AG09319 (cell line): Measurements from ENCODE around the gene GREM1.

Experiments used
- DNase-seq: peaks from one replicate; pipeline ENCODE4 v3.0.0-alpha.2; 2010; ENCODE audit warnings: low read depth; ENCODE audit errors: extremely low read depth
- CTCF ChIP-seq: IDR thresholded peaks from 2 replicates; pipeline ENCODE4 v1.5.1; 2011; ENCODE audit warnings: low read depth, mild to moderate bottlenecking, inconsistent platforms, low read length, moderate library complexity

Gene GREM1

GRCh38 chr15:32698773-32699390, 18.9 kb upstream of the GREM1 start:
- TF ChIP-seq CTCF = no peak
- DNase-seq = no peak

- DNase-seq = no peak
- TF ChIP-seq CTCF = no peak
These were observed 17.2 kb upstream of the GREM1 start for GRCh38 chr15:32700501-32701150.

GRCh38 chr15:32701863-32702262, 15.9 kb upstream of the GREM1 start:
- DNase-seq = no peak
- TF ChIP-seq CTCF = no peak

GRCh38 chr15:32704395-32704981, 13.3 kb upstream of the GREM1 start:
- TF ChIP-seq CTCF = no peak
- no peak for DNase-seq

GRCh38 chr15:32705446-32705845, 12.4 kb upstream of the GREM1 start:
- no peak for TF ChIP-seq CTCF
- no peak for DNase-seq

- no peak for DNase-seq
- TF ChIP-seq CTCF = no peak
These were observed 11.1 kb upstream of the GREM1 start for GRCh38 chr15:32706704-32707103.

- no peak for TF ChIP-seq CTCF
- no peak for DNase-seq
These were observed 10.4 kb upstream of the GREM1 start for GRCh38 chr15:32707436-32707835.
